B cell (primary cell): ENCODE measurements around the gene NFILZ. TPM values are rescaled to one million over a fixed set of nuclear protein-coding genes. Genes with fewer than 3 reads are reported as not detected.
"Not testable (repeated sequence)": the region's sequence is repeated elsewhere in the genome, so short reads cannot be mapped to it uniquely, and the experiment has no call there.

Experiments
- ATAC-seq: fragments of 200-7000 bp; cut with Tn5 transposase; one replicate; pipeline ENCODE4 v1.10.0; 2021; ENCODE audit warnings: low read depth, mild to moderate bottlenecking, moderate number of reproducible peaks, moderate library complexity
- CTCF ChIA-PET: fragments of 350-600 bp; sonication (Branson Sonifier 250); formaldehyde crosslinking; loops from one replicate; lab custom pipeline; 2021; ENCODE audit warnings: antibody characterized with exemption, inconsistent platforms; lab: Charles Lee
- POLR2A ChIA-PET: fragments of 350-600 bp; sonication (Branson Sonifier 250); formaldehyde crosslinking; loops from one replicate; lab custom pipeline; 2021; ENCODE audit warnings: antibody characterized with exemption; lab: Charles Lee
- DNase-seq: peaks from one replicate; pipeline ENCODE4 v3.0.0; 2013
- H2AFZ ChIP-seq: 2 replicates; pipeline ENCODE4 v1.6.1; 2012; ENCODE audit warnings: mild to moderate bottlenecking, low read depth, low read length; ENCODE audit not compliant: insufficient read depth, poor library complexity, severe bottlenecking
- H3K27ac ChIP-seq, 2 donors: 1 replicate in 1 of 2; 2 replicates in 1 of 2; pipeline ENCODE4 v1.5.1; 2012 to 2013; ENCODE audit warnings: low read length in 2 of 2, mild to moderate bottlenecking in 2 of 2, moderate library complexity in 1 of 2
- H3K27me3 ChIP-seq, 4 experiments: fragments of 200-600 bp in 1 of 4; sonication (generic) in 1 of 4; replicated peaks in 1 of 4; 1 replicate in 2 of 4; 2 replicates in 2 of 4; pipeline versions ENCODE4 v1.6.1 to v1.7.0; 2013 to 2016; ENCODE audit warnings: low read length in 3 of 4, mild to moderate bottlenecking in 2 of 4, mixed read lengths in 1 of 4, moderate library complexity in 1 of 4; ENCODE audit not compliant: insufficient read depth in 4 of 4, control insufficient read depth in 3 of 4; ENCODE audit errors: control extremely low read depth in 1 of 4
- H3K36me3 ChIP-seq, 2 experiments: replicated peaks in 1 of 2; 1 replicate in 1 of 2; 2 replicates in 1 of 2; pipeline versions ENCODE4 v1.6.1 to v1.7.1; 2013; ENCODE audit warnings: low read length in 1 of 2; ENCODE audit not compliant: insufficient read depth in 2 of 2, control insufficient read depth in 1 of 2; ENCODE audit errors: control extremely low read depth in 1 of 2, extremely low read depth in 1 of 2
- H3K4me1 ChIP-seq, 2 donors: fragments of 200-600 bp in 1 of 2; sonication (generic) in 1 of 2; 1 replicate in 1 of 2; 2 replicates in 1 of 2; pipeline versions ENCODE4 v1.5.1 to v1.6.1; 2013 to 2017; ENCODE audit warnings: low read length in 2 of 2; ENCODE audit not compliant: control insufficient read depth in 2 of 2, insufficient read depth in 2 of 2
- H3K4me2 ChIP-seq: replicated peaks from 2 replicates; pipeline ENCODE3; 2012; ENCODE audit warnings: mild to moderate bottlenecking, low read depth, low read length; ENCODE audit not compliant: poor library complexity, severe bottlenecking
- H3K4me3 ChIP-seq, 5 experiments: fragments of 200-600 bp in 1 of 5; sonication (generic) in 1 of 5; 1 replicate in 3 of 5; 2 replicates in 2 of 5; pipeline versions ENCODE4 v1.5.1 to v1.7.0; 2011 to 2016; ENCODE audit warnings: low read length in 4 of 5, mild to moderate bottlenecking in 4 of 5, low read depth in 2 of 5, control low read depth in 1 of 5, moderate library complexity in 1 of 5; ENCODE audit not compliant: insufficient read depth in 1 of 5; ENCODE audit errors: control extremely low read depth in 1 of 5, extremely low read depth in 1 of 5
- H3K79me2 ChIP-seq: fragments of 200-600 bp; sonication (generic); one replicate; pipeline ENCODE4 v1.6.0; 2016; ENCODE audit warnings: low read length; ENCODE audit not compliant: control insufficient read depth, insufficient read depth
- H3K9ac ChIP-seq: fragments of 200-600 bp; sonication (generic); 2 replicates; pipeline ENCODE4 v1.6.1; 2017; ENCODE audit warnings: mild to moderate bottlenecking, low read length, moderate library complexity
- H3K9me3 ChIP-seq, 3 donors: one replicate each; pipeline versions ENCODE4 v1.6.1 to v1.7.1; 2013; ENCODE audit warnings: low read length in 2 of 3; ENCODE audit not compliant: control insufficient read depth in 2 of 3, insufficient read depth in 1 of 3; ENCODE audit errors: control extremely low read depth in 1 of 3
- H4K20me1 ChIP-seq: 2 replicates; pipeline ENCODE4 v1.6.0; 2012; ENCODE audit warnings: mild to moderate bottlenecking, low read length; ENCODE audit not compliant: insufficient read depth, control insufficient read depth, poor library complexity, severe bottlenecking
- H3K27ac Mint-ChIP-seq: one replicate; pipeline ENCODE4 v1.8.0; 2021; ENCODE audit warnings: mixed read lengths
- H3K27me3 Mint-ChIP-seq: one replicate; pipeline ENCODE4 v1.8.0; 2021; ENCODE audit warnings: mixed read lengths
- H3K4me1 Mint-ChIP-seq: one replicate; pipeline ENCODE4 v1.8.0; 2021; ENCODE audit warnings: mixed read lengths
- H3K4me3 Mint-ChIP-seq: one replicate; pipeline ENCODE4 v1.8.0; 2021; ENCODE audit warnings: mixed read lengths
- H3K9me3 Mint-ChIP-seq: one replicate; pipeline ENCODE4 v1.8.0; 2022; ENCODE audit warnings: mixed read lengths; ENCODE audit not compliant: insufficient read depth
- CTCF ChIP-seq: fragments of 200-600 bp; IDR thresholded peaks from one replicate; pipeline ENCODE4 v1.8.0; 2022; ENCODE audit warnings: antibody characterized with exemption, mild to moderate bottlenecking
- EZH2 ChIP-seq: IDR thresholded peaks from 2 replicates; pipeline ENCODE4 v1.6.1; 2012; ENCODE audit warnings: borderline replicate concordance, low read depth, mild to moderate bottlenecking, moderate library complexity, low read length; ENCODE audit not compliant: insufficient read depth, poor library complexity, severe bottlenecking
- WGBS: methylation state at CpG from one replicate; pipeline ENCODE4 v1.1.5; 2013; ENCODE audit warnings: missing lambda C conversion rate; ENCODE audit not compliant: insufficient coverage; 5-methylcytosine and 5-hydroxymethylcytosine counted together
- intact Hi-C: fragments of 100-400 bp; cut with micrococcal nuclease; formaldehyde crosslinking; loops from one replicate; pipeline ENCODE4 v1.10.0; 2022
- polyA plus RNA-seq: library from polyadenylated mRNA; depleted of rRNA; stranded (reverse); fragments of >200 nt; gene quantifications from 2 replicates; pipeline ENCODE4 v1.2.3, GENCODE V29; 2012
- total RNA-seq, 2 donors: library from RNA; stranded (reverse); fragments of 120-200 nt in 1 of 2; gene quantifications; 1 replicate in 1 of 2; 2 replicates in 1 of 2; pipeline versions ENCODE4 v1.2.3 to v1.2.4, GENCODE V29; 2013 to 2022

Gene NFILZ
- total and polyA plus RNA-seq, 2 donors (not counting 1 experiment from before 2014, with no cell fraction given) = not detected

GRCh38 chr19:8615813-8616596 lies 14.4 kb upstream of the NFILZ start:
- Mint-ChIP-seq H3K9me3 (no peaks in the 10 kb centered on the region), H3K4me1 (peaks cover 4% of the 10 kb centered on the region), H3K27me3 (peaks cover 17% of the 10 kb centered on the region), H3K27ac (no peak overlapping the region), H3K4me3 (no peak overlapping the region)
- DNase-seq = peak; percentile 48
- Histone ChIP-seq H4K20me1 (no peaks in the 10 kb centered on the region), H3K9ac (no peak overlapping the region), H3K4me1 (no peaks in the 10 kb centered on the region), H3K4me3 (no peak overlapping the region), H3K36me3 (no peaks in the 10 kb centered on the region), H3K79me2 (no peaks in the 10 kb centered on the region), H3K27me3 (peaks cover 0 to 8% (median 0%) of the 10 kb centered on the region in 4 experiments), H2AFZ (no peak overlapping the region), H3K9me3 (peaks cover 0 to 16% (median 0%) of the 10 kb centered on the region in 3 donors), H3K27ac (no peak overlapping the region), H3K4me2 (no peak overlapping the region)
- ChIA-PET CTCF (interaction anchor here (0.7 to 1.2 kb wide), 2 partner anchors 19 to 23 kb away, joined by 4 to 6 read pairs; no protein-coding TSS in a partner anchor), POLR2A (interaction anchor here (0.6 to 0.7 kb wide), 3 partner anchors 34 to 196 kb away, joined by 3 to 13 read pairs (median 5); no protein-coding TSS in a partner anchor)
- WGBS = 35% methylated on average over 20 of the region's 23 CpGs
- no peak for ATAC-seq
- TF ChIP-seq EZH2 = no peak
- TF ChIP-seq CTCF = peak; percentile 74
- intact Hi-C loops = no loop called here

GRCh38 chr19:8616861-8617260 lies 13.6 kb upstream of the NFILZ start:
- Mint-ChIP-seq H3K4me3 (no peak overlapping the region), H3K27ac (no peak overlapping the region), H3K27me3 (peaks cover 17% of the 10 kb centered on the region), H3K4me1 (peaks cover 4% of the 10 kb centered on the region), H3K9me3 (no peaks in the 10 kb centered on the region)
- DNase-seq (no peak), ATAC-seq (no peak)
- Histone ChIP-seq H3K9ac (no peak overlapping the region), H2AFZ (no peak overlapping the region), H3K27ac (no peak overlapping the region), H3K36me3 (no peaks in the 10 kb centered on the region), H3K27me3 (peaks cover 0 to 12% (median 0%) of the 10 kb centered on the region in 4 experiments), H3K4me1 (no peaks in the 10 kb centered on the region), H4K20me1 (no peaks in the 10 kb centered on the region), H3K4me3 (no peak overlapping the region), H3K9me3 (peaks cover 0 to 13% (median 0%) of the 10 kb centered on the region in 3 donors), H3K4me2 (no peak overlapping the region), H3K79me2 (no peaks in the 10 kb centered on the region)
- WGBS = no CpG with 5 or more reads among the region's 6 CpGs
- intact Hi-C loops = no loop called here
- ChIA-PET CTCF (interaction anchor here (1.2 kb wide), 1 partner anchor 24 kb away, joined by 6 read pairs; no protein-coding TSS in a partner anchor), POLR2A (no interaction called here)
- no peak for TF ChIP-seq CTCF
- no peak for TF ChIP-seq EZH2

- CTCF ChIA-PET, H3K4me1 ChIP-seq, POLR2A ChIA-PET, intact Hi-C loops, H3K9ac ChIP-seq, H4K20me1 ChIP-seq, H3K9me3 Mint-ChIP-seq, H3K36me3 ChIP-seq, H3K4me1 Mint-ChIP-seq, H3K4me2 ChIP-seq, DNase-seq, H3K27ac Mint-ChIP-seq, H3K27ac ChIP-seq, H3K4me3 Mint-ChIP-seq, H3K79me2 ChIP-seq, H3K4me3 ChIP-seq, H2AFZ ChIP-seq, ATAC-seq: not testable (repeated sequence)
- WGBS = 79% methylated on average over 8 of the region's 15 CpGs
- H3K27me3 Mint-ChIP-seq = peaks cover 14% of the 10 kb centered on the region
- H3K9me3 ChIP-seq = peaks cover 0 to 14% (median 0%) of the 10 kb centered on the region in 3 donors
- peaks cover 0 to 12% (median 0%) of the 10 kb centered on the region in 4 experiments for H3K27me3 ChIP-seq
These were observed 13.1 kb upstream of the NFILZ start for GRCh38 chr19:8617325-8617724.
